ENCODE data around the gene LRRC75B.

- TF ChIP-seq CTCF (IDR thresholded peaks at IDR 0.05; ENCODE audit: low read length) = no peak
- no peak for TF ChIP-seq EZH2 (IDR thresholded peaks at IDR 0.05; ENCODE audit: borderline replicate concordance, low read length)
Observed at GRCh38 chr22:24536089-24536488, 56.8 kb downstream of the LRRC75B start.
